Measurements from ENCODE around the gene SLC25A5.

DNA sequence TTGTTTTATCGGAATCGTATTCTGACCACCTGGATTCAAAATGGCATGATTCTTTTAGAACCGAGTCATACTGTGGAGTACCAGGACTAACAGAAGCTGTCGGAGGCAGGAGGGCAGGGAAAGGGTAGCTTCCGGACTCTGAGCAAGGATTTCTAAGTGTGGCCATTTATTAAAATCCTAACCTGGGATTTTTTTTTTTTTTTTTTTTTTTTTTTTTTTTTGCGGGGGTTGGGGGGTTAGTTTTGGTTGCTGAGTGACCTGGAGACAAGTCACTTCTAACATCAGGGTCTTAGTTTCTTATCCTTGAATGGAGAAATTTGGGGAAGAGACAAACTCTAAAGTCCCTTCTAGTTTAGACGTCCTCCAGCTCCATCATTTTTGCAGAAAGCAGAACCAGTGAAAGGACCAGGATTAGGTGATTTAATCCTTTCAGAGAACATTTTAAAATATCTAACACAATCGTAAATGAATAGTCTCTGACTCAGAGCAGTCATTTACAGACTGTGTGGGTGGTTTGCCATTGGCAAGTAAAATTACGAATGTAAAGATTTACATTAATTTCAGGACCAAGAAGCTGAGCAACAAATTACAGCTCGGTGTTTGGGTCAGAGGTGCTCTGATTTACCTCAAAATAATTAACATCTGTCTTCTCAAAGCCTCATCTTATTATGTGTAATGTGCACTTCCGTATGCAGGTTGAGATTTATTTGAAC, 7.3 kb downstream of the SLC25A5 start:
- TF ChIP-seq, protein P1, sequence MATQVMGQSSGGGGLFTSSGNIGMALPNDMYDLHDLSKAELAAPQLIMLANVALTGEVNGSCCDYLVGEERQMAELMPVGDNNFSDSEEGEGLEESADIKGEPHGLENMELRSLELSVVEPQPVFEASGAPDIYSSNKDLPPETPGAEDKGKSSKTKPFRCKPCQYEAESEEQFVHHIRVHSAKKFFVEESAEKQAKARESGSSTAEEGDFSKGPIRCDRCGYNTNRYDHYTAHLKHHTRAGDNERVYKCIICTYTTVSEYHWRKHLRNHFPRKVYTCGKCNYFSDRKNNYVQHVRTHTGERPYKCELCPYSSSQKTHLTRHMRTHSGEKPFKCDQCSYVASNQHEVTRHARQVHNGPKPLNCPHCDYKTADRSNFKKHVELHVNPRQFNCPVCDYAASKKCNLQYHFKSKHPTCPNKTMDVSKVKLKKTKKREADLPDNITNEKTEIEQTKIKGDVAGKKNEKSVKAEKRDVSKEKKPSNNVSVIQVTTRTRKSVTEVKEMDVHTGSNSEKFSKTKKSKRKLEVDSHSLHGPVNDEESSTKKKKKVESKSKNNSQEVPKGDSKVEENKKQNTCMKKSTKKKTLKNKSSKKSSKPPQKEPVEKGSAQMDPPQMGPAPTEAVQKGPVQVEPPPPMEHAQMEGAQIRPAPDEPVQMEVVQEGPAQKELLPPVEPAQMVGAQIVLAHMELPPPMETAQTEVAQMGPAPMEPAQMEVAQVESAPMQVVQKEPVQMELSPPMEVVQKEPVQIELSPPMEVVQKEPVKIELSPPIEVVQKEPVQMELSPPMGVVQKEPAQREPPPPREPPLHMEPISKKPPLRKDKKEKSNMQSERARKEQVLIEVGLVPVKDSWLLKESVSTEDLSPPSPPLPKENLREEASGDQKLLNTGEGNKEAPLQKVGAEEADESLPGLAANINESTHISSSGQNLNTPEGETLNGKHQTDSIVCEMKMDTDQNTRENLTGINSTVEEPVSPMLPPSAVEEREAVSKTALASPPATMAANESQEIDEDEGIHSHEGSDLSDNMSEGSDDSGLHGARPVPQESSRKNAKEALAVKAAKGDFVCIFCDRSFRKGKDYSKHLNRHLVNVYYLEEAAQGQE (IDR thresholded peaks at IDR 0.05; ENCODE audit: insufficient read depth in 1 of 2, low read depth in 2 of 2, low read length in 2 of 2), result no peak
- TF ChIP-seq POLR2AphosphoS5 (IDR thresholded peaks at IDR 0.05; ENCODE audit: low read depth, low read length), result no peak

All from PFSK-1 (cell line).